HG02943 (cell line): ENCODE measurements around the gene KRT81.
"Not testable (repeated sequence)": the region's sequence is repeated elsewhere in the genome, so short reads cannot be mapped to it uniquely, and the experiment has no call there.

Source experiments
- ATAC-seq: cut with Tn5 transposase; IDR thresholded peaks from one replicate; pipeline ENCODE4 v1.9.1; 2021; ENCODE audit warnings: mild to moderate bottlenecking, low read depth, moderate library complexity; ENCODE audit not compliant: unreplicated experiment

Gene KRT81

DNA sequence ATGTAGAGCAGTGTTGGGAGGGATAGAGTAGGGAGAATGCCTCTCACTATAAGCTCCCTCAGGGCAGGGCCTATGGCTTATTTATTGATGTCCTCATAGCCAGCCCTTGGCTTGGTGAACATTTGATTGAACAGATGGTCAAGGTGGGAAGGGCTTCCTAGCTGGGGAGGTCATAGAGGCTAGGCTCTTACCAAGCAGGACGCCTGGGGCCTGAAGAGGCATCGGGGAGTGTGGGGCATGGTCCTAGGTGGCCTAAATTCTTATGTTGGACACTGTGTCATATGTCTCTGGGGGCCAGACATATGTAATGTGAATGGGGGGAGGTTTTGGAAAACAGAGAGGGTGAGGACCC, 34.8 kb downstream of the KRT81 start:
- no peak for ATAC-seq

DNA sequence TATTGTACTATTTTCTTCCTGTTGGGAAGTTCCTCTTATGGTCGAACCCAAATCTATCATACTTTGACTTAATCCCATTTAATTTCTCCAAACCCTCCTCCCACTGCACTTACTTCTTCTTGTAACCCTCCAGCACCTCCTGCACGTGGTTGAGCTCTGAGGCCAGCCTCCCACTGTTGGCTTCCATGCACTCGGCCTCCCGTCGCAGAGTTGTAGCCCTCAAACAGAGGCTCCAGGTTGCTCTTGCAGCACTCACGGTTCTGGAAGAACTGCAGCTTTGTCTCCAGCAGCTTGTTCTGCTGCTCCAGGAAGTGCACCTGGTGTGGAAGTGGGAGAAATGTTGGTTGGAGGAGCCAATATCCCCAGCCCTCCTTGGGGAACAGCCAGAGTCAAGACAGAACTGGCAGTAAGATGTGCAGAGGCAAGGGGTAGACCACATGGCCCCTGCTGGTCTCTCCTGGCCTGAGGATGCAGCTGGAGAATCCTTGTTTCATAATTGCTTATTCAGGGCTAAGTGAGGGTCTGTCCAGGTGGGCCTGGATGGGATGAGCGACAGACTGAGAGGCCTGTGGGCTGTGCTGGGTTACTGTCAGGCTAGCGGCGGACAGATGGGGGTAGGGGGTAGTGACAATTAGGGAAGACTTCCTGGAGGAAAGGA, 35.3 kb downstream of the KRT81 start:
- ATAC-seq = no peak

DNA sequence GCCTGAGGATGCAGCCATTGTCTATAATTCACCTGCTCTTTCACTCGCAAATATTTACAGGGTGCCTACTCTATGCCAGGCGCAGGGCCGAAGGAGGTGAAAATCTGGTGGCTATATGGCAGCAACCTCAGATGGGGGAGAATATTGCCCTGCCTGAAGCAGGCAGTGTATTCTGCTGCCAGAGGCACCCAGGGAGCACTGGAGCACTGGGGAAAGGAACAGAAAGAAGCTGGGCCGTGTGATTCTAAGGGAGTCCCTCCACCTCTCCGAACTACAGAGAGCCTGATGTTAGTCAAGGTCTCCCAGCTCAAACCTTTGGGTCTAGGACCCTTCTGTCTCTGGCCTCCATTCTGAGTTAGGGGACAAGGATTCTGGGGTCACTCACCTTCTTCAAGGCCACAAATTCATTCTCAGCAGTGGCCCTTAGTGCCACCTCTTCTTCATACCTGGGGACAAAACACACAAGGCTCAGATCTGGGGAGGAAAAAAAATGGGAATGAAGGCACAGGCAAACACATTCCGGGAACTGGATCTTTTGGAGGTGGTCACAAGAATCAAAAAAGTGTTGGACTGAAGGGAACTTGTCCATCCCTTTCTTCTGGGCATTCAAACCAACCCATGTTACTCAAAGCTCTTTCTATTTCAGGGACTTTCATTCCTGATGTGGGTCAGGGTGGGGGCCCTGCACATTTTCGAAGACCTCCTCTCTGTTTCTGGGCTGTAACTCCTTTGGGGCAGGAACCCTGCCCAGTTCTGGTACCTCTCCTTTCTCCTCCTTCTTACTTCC, 36.2 kb downstream of the KRT81 start:
- no peak for ATAC-seq

- ATAC-seq = no peak
These were observed 37.0 kb downstream of the KRT81 start for GRCh38 chr12:52254180-52254964.

DNA sequence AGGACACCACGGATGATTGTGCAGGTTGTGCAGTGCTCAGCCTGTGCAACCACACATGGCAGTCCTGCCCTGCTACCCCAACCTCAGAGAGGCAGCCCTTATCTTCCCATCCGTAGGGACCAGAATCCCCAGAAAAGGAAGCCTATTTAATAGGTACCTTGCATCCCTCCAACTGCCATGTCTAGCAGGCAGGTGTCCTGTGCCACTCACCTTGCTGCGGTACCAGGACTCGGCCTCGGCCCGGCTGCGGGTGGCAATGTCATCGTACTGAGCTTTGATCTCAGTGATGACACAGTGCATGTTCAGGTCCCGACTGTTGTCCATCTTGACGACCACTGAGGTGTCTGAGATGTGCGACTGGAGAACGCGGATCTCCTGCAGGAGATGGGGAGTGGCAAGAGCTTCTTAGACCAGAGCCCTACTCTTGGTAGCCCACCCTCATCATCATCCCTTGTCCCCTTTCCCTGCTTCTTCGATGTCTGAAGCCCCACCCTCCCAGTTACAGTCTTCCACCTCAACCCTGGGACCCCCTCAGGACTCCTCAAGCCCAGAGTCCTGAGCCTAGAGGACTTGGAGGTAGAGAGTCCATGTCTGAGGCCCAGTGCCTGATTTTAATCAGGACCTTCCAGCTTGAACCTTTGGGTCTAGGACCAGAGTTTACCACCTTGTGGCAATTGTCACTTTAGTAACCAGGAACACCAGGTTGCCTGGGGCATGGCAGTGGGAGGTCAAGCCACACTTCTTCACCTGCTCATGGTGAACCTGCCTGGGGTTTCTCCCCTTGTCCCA, 37.7 kb downstream of the KRT81 start:
- no peak for ATAC-seq

GRCh38 chr12:52252728-52253343, 38.5 kb downstream of the KRT81 start:
- no peak for ATAC-seq

- not testable (repeated sequence) for ATAC-seq
These were observed 39.1 kb downstream of the KRT81 start for GRCh38 chr12:52252175-52252615.

DNA sequence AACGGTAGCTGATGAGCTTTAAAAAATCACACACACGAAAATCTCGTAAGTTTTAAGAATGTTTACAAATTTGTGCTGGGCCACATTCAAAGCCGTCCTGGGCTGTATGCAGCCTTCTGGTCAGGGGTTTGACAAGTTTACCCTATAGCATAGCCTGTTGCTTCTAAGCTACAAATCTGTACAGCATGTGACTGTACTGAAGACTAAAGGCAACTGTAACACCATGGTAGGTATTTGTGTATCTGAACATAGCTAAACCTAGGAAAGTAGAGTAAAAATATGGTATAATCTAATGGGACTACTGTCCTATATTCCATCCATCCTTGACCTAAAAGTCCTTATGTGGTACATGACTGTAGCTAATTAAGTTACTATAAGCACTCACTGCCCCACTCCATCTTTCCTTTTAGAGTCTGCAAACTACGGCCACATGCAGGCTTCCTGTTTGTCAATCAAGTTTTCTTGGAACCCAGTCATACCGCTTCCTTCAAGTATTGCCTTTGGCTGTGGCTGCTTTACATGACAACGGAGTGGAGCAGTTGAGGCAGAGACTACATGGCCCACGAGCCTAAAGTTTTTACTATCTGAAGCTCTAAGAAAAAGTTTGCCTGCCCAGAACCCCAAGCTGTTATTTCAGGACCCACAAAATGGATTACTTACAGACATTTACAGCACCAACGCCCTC, 39.8 kb downstream of the KRT81 start:
- no peak for ATAC-seq

- ATAC-seq = no peak
These were observed 41.0 kb downstream of the KRT81 start for GRCh38 chr12:52250048-52250990.

DNA sequence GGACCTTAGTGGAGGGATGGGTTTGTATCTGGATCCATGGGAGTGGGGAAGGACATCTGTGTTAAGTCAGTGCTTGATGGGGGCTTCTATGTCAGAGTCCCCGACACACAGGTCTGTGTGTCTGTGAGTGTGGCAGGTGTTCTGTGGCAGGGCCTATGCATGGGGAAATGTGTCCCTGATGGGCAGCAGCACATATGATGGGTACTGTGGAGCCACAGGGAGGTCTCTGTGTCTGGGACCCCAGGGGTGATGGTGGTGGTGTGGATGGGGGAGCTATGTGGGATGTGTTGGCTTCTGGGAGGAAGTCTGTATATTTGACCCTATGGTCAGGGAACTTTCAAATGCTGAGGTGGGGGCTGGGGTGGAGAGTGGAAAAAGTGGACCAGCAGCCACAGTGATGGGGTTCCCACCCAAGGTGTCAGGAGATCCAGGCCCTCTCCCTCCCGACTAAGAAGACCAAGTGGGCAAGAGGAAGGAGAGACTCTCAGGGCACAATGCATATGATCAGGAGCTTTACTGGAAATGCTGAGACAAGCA, 41.8 kb downstream of the KRT81 start:
- no peak for ATAC-seq

- ATAC-seq = no peak
These were observed 42.5 kb downstream of the KRT81 start for GRCh38 chr12:52248541-52249461.

- no peak for ATAC-seq
These were observed 43.5 kb downstream of the KRT81 start for GRCh38 chr12:52247622-52248540.

DNA sequence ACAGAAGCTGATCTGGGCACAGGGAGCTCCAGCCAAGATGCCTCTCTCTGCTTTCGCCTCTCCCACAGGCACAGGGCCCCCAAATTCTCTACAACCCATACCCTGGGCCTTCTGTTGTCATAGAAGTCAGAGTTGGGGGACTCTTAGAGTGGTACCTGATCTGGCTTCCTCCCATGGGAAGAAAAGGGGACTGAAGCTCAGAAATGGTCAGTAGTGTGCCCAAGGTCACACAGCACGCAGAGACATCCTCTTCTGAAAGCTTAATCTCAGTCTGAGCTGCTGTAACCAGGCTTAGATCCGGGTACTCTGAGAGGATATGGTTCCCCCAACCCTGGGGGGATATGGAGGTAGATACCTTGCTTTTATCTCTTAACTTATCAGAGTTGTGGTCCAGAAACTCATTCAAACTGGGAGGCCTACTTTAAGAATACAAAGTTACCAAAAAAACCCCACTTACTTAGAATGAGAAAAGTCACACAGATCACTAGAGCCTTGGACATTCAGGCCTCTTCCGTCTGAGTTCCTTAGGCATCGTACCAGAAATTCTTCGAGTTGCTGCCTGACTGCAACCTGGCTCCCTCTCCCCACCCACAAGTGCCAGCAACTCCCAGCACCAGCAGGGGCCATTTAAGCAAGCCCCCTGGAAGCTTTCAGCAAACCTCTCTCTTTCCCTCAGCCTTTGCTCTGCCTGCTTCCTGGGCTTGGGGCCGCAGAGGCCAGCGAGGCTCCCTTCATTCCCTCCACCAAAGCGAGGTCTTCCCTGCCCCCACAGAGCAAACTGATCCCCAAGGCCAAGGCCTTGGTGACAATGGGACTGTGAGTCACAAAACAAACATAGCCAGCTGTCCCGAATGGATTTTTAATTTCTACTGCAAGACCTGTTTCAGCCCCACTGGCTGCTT, 44.4 kb downstream of the KRT81 start:
- no peak for ATAC-seq

DNA sequence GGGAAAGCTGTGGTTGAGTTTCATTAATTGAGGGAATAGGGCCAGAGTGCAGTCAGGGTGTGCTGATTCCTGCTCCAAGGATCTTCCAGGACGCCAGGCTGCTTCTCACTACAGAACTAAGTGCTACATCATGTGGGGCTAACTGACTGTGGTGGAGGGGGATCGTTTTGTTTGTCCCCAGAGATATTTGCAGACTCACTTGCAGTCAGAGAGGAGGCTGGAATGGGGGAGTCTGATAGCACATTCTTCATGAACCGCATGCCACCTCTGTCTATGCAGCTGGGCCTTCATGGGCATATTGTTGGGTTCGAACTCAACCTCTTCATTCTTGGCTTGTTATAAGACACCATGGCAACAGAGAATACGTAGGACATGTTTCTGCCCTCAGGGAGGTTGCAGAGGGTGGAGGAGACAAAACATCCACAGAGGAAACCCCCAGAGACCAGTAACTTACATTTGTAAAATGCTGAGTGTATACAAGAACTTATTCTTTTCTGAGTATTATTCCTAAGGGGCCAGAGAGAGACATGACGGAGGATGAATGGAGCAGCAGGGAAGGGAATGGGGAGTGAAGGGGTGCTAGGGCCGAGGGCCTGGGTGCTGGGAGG, 45.3 kb downstream of the KRT81 start:
- no peak for ATAC-seq
